ENCODE results near the gene ATP6V1F.

Gene ATP6V1F

DNA sequence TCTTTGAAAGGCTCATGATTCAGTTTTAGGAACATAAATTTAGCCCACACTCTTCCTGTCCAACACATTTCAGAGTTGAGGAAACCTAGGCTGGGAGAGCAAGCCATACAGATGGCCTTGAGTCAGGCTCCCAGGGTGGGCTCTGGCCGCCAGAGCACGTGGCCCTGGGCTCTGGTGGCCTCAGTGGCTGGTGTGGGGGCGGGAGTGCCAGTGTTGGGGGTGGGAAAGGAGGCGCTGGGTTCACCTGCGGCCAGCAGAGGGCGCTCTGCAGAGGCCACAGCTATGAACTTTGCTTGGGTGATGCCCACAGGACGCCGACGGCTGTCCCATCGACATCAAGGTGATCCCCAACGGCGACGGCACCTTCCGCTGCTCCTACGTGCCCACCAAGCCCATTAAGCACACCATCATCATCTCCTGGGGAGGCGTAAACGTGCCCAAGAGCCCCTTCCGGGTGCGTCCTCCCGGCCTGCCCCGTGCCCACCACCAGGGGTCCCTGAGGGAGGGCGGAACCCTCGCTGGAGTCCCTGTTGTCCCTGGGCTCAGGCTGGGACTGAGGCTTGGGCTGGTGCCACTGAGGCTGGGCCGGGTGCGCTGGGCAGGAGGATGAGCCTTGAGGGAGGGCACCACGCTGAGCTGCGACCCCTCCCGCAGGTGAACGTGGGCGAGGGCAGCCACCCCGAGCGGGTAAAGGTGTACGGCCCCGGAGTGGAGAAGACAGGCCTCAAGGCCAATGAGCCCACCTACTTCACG, 20.6 kb upstream of the ATP6V1F start:
- TF ChIP-seq, protein P1, sequence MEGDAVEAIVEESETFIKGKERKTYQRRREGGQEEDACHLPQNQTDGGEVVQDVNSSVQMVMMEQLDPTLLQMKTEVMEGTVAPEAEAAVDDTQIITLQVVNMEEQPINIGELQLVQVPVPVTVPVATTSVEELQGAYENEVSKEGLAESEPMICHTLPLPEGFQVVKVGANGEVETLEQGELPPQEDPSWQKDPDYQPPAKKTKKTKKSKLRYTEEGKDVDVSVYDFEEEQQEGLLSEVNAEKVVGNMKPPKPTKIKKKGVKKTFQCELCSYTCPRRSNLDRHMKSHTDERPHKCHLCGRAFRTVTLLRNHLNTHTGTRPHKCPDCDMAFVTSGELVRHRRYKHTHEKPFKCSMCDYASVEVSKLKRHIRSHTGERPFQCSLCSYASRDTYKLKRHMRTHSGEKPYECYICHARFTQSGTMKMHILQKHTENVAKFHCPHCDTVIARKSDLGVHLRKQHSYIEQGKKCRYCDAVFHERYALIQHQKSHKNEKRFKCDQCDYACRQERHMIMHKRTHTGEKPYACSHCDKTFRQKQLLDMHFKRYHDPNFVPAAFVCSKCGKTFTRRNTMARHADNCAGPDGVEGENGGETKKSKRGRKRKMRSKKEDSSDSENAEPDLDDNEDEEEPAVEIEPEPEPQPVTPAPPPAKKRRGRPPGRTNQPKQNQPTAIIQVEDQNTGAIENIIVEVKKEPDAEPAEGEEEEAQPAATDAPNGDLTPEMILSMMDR (conservative IDR thresholded peaks at IDR 0.05) = peak; percentile 99
- TF ChIP-seq ZFX (IDR thresholded peaks at IDR 0.05) = no peak
- H3K27ac ChIP-seq = no peak overlapping the region

DNA sequence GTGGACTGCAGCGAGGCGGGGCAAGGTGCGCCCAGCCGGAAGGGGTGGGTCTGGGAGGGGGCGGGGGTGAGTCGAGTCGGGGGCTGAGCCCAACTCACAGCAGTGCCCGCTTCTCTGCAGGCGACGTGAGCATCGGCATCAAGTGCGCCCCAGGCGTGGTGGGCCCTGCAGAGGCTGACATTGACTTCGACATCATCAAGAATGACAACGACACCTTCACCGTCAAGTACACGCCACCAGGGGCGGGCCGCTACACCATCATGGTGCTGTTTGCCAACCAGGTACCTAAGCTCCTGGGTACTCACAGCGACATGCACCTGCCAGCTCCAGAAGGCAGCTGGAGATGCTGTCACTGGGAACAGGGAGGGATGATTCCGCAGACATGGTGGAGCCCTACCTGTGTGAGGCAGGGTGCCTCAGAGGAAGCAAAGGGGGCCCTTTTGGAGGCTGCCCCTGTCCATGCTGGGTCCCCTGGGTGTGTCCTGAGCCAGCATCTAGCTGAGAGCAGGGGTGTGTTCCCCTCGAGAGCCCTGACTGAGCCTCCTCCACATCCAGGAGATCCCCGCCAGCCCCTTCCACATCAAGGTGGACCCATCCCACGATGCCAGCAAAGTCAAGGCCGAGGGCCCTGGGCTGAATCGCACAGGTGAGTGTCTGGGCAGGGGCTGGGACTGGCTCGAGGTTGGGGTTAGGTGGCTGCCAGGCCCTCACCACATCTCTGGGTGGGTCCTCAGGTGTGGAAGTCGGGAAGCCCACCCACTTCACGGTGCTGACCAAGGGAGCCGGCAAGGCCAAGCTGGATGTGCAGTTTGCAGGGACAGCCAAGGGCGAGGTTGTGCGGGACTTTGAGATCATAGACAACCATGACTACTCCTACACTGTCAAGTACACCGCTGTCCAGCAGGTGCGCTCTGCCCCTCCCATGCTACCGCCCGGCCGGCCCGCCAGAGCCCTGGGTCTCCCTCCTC, 19.7 kb upstream of the ATP6V1F start:
- TF ChIP-seq, protein P1 (conservative IDR thresholded peaks at IDR 0.05) = no peak
- TF ChIP-seq ZFX (IDR thresholded peaks at IDR 0.05) = no peak
- H3K27ac ChIP-seq = no peak overlapping the region

DNA sequence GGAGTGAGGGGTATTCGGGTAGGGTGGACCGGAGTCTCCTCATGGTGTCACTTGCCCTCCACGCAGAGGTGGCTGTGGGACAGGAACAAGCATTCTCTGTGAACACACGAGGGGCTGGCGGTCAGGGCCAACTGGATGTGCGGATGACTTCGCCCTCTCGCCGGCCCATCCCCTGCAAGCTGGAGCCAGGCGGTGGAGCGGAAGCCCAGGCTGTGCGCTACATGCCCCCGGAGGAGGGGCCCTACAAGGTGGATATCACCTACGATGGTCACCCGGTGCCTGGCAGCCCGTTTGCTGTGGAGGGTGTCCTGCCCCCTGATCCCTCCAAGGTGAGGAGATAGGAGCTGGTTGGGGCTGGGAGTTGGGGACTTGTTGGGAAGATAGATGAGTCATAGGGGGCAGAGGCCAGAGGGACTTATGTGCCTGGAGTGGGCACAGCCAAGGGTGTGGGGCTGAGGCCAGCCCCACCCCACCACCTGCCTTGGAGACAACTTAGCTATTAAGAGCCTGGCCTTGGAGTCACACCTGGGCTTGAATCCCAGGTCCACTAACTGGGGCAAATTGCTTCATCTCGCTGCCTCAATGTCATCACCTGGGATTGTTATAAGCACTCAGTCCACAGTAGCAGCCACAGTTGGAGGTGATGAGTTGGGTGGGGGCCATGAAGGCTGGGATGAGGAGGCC, 18.6 kb upstream of the ATP6V1F start:
- no peak for TF ChIP-seq ZFX (IDR thresholded peaks at IDR 0.05)
- TF ChIP-seq, protein P1 (conservative IDR thresholded peaks at IDR 0.05) = no peak
- H3K27ac ChIP-seq = no peak overlapping the region

DNA sequence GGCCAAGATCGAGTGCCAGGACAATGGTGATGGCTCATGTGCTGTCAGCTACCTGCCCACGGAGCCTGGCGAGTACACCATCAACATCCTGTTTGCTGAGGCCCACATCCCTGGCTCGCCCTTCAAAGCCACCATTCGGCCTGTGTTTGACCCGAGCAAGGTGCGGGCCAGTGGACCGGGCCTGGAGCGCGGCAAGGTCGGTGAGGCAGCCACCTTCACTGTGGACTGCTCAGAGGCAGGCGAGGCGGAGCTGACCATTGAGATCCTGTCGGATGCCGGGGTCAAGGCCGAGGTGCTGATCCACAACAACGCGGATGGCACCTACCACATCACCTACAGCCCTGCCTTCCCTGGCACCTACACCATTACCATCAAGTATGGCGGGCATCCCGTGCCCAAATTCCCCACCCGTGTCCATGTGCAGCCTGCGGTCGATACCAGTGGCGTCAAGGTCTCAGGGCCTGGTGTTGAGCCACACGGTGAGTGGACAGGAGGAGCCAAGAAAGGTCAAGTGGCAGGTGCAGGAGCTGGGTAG, 17.8 kb upstream of the ATP6V1F start:
- H3K27ac ChIP-seq = no peak overlapping the region
- TF ChIP-seq, protein P1 (conservative IDR thresholded peaks at IDR 0.05) = no peak
- TF ChIP-seq ZFX (IDR thresholded peaks at IDR 0.05) = no peak

DNA sequence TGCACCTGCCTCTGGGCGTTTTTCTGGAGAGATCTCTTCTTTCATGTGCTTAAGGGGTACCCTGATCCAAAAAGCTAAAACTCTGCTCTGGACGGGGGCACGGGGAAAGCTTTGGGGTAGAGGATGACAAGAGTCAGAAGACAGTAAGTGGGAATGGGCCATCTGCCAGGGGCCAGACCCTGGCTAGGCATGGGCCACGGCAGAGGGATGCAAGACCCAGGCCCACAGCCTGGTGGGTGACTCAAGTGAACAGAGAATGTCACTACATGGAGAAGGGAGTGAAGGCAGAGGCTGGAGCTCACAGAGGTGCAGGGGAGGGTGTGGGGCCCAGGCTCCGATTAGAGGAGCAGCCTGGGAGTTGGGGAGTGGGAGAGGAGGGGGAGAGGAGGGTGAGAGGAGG, 17.2 kb upstream of the ATP6V1F start:
- TF ChIP-seq ZFX (IDR thresholded peaks at IDR 0.05) = no peak
- TF ChIP-seq, protein P1 (conservative IDR thresholded peaks at IDR 0.05) = no peak
- no peak overlapping the region for H3K27ac ChIP-seq

DNA sequence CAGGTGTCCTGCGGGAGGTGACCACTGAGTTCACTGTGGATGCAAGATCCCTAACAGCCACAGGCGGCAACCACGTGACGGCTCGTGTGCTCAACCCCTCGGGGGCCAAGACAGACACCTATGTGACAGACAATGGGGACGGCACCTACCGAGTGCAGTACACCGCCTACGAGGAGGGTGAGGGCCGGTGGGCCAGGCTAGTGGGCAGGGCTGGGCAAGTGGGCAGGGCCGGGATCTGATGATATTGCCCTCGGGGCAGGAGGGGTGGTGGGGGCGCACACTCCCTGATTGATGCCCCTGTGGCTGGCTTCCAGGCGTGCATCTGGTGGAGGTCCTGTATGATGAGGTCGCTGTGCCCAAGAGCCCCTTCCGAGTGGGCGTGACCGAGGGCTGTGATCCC, 16.7 kb upstream of the ATP6V1F start:
- no peak overlapping the region for H3K27ac ChIP-seq
- TF ChIP-seq ZFX (IDR thresholded peaks at IDR 0.05) = no peak
- TF ChIP-seq, protein P1 (conservative IDR thresholded peaks at IDR 0.05) = no peak
